Measurements from ENCODE around the gene OR2J3.
"Not testable (repeated sequence)": the region's sequence is repeated elsewhere in the genome, so short reads cannot be mapped to it uniquely, and the experiment has no call there.

OR2J3 gene

GRCh38 chr6:29107758-29108157 is at the start of gene OR2J3:
TSS of gene OR2J3 (plus strand) at chr6:29108058. CDS start at chr6:29111891, 3,833 bp downstream.
- no peak for DNase-seq

DNA sequence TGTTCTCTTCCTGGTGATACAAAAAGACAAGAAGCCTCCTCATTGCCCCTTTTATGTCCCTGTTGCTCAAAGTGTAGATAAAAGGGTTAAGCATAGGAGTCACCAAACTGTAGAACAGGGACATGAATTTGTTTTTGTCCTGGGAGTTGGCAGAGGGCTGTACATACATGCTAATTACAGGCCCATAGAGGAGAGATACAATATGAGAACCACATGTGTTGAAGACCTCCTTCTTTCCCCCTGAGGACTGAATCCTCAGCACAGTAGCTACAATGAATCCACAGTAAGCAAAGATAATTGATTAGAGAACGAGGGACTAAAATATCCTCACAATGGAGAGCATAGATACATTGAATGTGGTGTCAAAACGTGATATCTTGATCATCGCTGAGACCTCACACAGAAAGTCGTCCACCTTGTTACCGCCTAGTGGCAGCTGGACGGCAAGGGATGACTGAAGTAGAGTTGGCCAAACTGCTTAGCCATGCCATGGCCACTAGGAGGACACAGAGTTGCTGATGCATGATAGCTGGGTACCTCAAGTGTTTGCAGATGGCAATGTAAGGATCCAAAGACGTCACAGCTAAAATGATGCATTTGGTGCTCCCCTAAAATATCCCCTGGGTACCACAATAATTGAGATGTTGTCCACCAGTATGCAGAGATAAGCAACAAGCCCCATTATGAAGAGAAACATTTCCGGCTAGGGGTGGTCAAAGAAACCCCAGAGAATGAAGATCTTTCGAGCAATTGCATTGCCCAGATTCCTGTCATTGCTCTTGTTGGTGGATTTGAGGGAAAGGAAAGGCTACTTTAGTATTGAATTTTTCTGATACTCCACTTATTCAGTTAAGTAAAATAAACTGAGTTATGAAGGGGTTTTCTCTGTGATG is 35.8 kb upstream of the OR2J3 start:
- no peak for DNase-seq

- DNase-seq, result no peak
These were observed 28.7 kb upstream of the OR2J3 start for GRCh38 chr6:29079203-29079602.

DNA sequence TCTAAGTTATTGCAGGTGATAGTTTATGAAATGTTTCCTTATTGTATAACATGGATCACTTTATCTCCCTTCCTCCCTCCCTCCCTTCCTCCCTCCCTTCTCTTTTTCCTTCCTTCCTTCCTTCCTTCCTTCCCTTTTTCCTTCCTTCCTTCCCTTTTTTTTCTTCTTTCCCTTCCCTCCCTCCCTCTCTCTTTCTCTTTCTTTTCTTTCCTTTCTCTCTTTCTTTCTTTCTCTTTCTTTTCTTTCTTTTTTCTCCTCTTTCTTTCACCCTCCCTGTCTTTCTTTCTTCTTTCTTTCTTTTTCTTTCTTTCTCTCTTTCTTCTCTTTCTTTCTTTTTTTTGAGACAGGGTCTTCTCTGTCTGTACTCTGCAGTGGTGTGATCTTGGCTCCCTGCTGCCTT is 26.5 kb upstream of the OR2J3 start:
- DNase-seq, result no peak

- DNase-seq, result no peak
These were observed 25.4 kb upstream of the OR2J3 start for GRCh38 chr6:29082457-29082856.

DNA sequence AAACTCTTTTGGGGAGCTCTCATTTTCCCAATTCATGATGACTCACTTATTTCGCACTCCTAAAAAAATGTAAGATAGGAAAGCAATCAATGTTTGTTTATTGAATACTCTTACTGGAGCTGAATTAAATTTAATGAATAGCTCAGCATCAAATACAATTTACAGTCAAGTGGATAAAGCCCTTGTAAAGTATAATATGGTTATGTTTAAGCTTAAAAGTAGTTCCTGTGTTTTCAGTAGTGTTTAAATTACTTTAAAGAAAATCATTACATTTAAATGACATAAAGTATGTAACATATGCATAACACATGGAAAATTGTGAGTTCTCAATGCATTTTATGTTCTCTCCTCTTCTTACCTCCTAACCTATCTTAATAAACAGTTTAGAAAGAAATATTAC is 20.6 kb upstream of the OR2J3 start, which contains the start of gene OR2B3:
TSS of gene OR2B3 (minus strand) at position 101 of the 400 bp plus-strand sequence. CDS start at position 36, 65 bp downstream.
- DNase-seq, result no peak

- DNase-seq, result no peak
These were observed 14.9 kb upstream of the OR2J3 start for GRCh38 chr6:29092957-29093356.

DNA sequence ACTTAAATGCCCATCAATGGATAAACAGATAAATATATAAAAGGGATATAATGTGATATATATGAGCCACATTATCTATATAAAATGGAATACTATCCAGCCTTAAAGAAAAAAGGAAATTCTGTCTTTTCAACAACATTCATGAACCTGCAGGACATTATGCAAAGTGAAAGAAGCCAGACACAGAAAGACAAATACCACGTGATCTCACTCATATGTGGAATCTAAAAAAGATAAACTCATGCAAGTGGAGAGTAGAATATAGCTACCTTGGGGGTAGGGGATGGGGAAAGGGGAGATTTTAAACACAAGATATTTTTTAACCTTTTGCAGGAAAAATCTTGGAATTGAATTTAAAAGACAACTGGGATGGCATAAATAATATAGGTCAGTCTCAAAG is 10.1 kb upstream of the OR2J3 start:
- DNase-seq, result no peak

DNA sequence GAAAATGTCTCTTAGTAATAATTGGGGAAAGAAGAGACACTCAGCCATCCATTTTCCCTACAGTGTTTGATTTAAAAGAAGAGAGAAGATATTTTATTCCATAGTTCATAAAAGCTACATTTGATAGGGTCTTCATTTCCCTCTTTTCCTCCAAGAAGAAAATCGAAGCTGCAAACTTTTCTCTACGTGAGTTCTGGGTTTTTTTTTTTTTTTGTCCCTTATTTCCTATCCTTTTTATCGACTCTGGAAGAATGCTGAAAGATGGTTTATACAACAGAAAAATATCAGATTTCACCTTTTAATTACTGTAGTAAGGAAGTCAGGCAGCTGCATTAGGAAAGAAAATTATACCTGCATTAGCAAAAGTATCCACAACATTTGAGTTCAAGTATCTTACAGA is 8.7 kb upstream of the OR2J3 start, which contains the start of gene OR2J1:
TSS of gene OR2J1 (plus strand) at position 301 of the 400 bp plus-strand sequence. CDS start 1,453 bp downstream, outside the sequence.
- no peak for DNase-seq

DNA sequence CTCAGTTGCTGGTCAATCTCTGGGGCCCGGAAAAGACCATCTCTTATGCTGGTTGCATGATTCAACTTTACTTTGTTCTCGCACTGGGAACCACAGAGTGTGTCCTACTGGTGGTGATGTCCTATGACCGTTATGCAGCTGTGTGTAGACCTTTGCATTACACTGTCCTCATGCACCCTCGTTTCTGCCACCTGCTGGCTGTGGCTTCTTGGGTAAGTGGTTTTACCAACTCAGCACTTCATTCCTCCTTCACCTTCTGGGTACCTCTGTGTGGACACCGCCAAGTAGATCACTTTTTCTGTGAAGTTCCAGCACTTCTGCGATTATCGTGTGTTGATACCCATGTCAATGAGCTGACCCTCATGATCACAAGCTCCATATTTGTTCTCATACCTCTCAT is 4.3 kb downstream of the OR2J3 start:
- DNase-seq, result no peak

DNA sequence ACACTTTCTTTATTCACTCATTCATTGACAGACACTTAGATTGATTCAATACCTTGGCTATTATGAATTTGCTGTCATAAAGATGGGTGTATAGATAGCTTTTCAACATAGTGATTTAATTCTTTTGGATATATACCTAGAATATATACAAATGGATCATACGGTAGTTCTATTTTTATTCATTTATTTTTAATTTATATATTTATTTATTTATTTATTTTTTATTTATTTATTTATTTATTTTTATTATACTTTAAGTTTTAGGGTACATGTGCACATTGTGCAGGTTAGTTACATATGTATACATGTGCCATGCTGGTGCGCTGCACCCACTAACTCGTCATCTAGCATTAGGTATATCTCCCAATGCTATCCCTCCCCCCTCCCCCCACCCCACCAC is 7.1 kb downstream of the OR2J3 start:
- DNase-seq, result not testable (repeated sequence)

DNA sequence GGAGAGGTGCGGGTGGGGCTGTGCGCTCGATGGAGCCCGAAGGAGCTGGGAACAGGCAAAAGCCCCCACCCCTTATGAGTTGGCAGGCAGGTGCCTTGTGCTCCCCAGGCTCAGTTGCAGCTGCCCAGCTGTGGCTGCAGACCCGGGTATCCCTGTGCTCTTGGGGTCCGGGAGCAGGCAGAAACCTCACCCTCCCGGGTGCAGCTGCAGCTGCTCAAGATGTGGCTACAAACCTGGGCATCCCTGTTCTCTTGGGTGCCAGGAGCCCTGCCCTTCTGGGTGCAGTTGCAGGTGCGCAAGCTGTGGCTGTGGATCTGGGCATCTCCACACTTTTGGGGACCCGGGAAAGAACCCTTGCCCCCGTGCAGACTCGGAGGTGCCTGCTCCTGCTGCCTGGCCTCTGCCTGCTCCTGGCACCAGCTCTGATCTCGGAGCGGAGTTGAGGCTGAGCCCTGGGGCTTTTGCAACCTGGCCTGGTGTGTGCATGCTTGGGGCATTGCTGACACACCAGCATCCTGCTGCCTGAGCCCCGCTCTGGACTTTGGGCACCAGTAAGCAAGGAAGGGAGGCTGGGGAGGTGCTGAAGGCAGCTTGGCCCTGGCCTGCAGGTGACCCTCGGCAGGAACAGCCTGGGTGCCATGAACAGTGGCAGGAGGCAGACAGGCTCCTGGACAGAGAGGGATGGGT is 21.6 kb downstream of the OR2J3 start:
- DNase-seq, result no peak

GRCh38 chr6:29130644-29131043 is 22.8 kb downstream of the OR2J3 start:
- no peak for DNase-seq

- no peak for DNase-seq
These were observed 23.8 kb downstream of the OR2J3 start for GRCh38 chr6:29131691-29132090.

DNA sequence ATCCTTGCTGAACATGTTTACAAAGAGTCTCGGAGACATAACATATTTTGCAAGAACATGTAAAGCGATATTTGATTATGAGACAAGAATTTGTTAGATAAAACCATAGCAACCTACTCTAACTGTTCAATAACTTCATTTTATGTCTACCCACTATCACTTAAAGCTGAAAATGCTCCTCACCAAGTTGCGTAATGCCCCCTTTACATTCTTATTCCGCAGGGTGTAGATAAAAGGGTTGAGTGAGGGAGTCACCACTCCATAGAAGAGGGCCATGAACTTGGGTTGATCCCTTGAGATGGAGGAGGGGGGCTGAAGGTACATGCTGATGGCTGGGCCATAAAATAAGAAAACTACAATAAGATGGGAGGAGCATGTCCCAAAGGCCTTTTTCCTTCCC is 29.9 kb downstream of the OR2J3 start:
- DNase-seq, result no peak

DNA sequence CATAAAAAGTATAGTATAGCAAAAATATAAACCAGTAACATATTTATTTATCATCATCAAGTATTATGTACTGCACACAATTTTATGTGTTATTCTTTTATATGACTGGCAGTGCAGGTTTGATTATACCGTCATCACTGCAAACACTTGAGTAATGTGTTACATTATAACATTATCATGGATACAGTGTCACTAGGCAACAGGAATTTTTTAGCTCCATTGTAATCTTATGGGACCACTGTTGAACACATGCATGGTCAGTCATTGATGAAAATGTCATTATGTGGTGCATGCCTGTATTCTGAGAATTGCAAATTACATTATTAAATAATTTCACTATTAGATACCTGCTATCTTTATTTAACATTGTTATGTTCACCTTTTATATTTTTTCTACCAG is 33.7 kb downstream of the OR2J3 start:
- DNase-seq, result no peak

DNA sequence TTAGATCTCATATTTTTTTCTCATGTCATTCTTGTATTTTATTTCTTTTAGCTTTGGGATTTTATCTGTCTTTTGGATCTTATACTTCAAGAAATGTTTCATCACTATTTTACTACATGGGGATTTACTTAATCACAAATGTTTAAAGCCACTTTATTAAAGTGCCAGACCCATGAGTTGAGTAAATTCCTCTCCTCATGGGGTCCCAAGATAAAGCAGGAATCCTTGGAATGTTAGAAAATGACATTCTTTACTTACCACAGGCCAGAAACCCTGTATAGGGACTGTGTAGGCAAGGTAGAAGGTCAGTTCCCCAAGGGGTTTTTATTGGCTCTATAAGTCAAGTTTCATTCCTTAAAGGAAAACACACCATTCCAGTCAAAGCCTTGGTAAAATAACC is 34.5 kb downstream of the OR2J3 start:
- DNase-seq, result no peak

GRCh38 chr6:29146179-29146578 is 38.3 kb downstream of the OR2J3 start:
- no peak for DNase-seq

DNA sequence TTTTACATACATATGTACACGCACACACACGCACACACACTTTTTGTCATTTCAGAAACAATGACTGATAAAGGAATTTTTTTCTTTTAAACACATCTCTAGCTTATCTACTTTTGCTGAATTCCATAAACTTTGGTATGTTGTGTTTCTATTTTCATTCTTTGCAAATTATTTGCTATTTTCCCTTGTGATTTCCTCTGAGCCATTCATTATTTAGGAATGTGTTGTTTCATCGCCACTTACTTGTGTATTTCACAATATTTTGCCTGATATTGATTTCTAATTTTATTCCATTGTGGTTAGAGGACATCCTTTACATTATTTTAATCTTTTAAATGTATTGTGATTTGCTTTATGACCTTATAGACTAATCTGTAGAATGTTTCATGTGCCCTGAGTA is 39.2 kb downstream of the OR2J3 start:
- no peak for DNase-seq

DNA sequence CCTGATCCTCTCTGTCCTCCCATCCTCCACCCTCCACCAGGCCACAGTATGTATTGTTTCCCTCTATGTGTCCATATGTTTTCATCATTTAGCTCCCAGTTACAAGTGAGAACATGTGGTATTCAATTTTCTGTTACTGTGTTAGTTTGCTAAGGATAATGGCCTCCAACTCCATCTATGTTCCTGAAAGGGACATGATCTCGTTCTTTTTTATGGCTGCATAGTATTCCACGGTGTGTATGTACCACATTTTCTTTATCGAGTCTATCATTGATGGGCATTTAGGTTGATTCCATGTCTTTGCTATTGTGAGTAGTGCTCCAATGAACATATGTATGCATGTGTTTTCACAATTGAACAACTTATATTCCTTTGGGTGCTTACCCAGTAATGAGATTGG is 41.6 kb downstream of the OR2J3 start:
- DNase-seq, result not testable (repeated sequence)

- no peak for DNase-seq
These were observed 45.2 kb downstream of the OR2J3 start for GRCh38 chr6:29153083-29153482.

DNA sequence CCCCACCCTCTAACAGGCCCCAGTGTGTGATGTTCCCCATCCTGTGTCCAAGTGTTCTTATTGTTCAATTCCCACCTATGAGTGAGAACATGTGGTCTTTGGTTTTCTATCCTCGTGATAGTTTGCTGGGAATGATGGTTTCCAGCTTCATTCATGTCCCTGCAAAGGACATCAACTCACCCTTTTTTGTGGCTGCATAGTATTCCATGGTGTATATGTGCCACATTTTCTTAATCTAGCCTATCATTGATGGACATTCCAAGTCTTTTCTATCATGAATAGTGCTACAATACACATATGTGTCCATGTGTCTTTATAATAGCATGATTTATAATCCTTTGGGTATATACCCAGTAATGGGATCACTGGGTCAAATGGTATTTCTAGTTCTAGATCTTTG is 47.3 kb downstream of the OR2J3 start:
- DNase-seq, result not testable (repeated sequence)

GRCh38 chr6:29159922-29160321 is 52.1 kb downstream of the OR2J3 start:
- DNase-seq, result not testable (repeated sequence)

Data from right forelimb (tissue), 1 donor.